H1 (cell line): ENCODE data around the gene ALG14.

ENCODE experiments used
- SP1 ChIP-seq: IDR thresholded peaks from 2 replicates; pipeline ENCODE4 v1.6.1; 2011; ENCODE audit warnings: low read depth, low read length
- TEAD4 ChIP-seq: IDR thresholded peaks from 2 replicates; pipeline ENCODE4 v1.6.1; 2012; ENCODE audit warnings: low read depth, low read length, inconsistent platforms, mixed read lengths
- TF ChIP-seq, protein P1 (sequence below): IDR thresholded peaks from 2 replicates; pipeline ENCODE4 v1.6.1; 2012; ENCODE audit warnings: inconsistent platforms
- TF ChIP-seq, protein P2 (sequence below), 3 experiments: IDR thresholded peaks; 1 replicate in 2 of 3; 2 replicates in 1 of 3; pipeline versions ENCODE4 v1.5.1 to v1.6.1; 2011; ENCODE audit warnings: low read length in 3 of 3, mild to moderate bottlenecking in 3 of 3, inconsistent platforms in 2 of 3, low read depth in 1 of 3, moderate library complexity in 1 of 3; ENCODE audit not compliant: insufficient read depth in 1 of 3; ENCODE audit errors: control extremely low read depth in 1 of 3

DNA sequence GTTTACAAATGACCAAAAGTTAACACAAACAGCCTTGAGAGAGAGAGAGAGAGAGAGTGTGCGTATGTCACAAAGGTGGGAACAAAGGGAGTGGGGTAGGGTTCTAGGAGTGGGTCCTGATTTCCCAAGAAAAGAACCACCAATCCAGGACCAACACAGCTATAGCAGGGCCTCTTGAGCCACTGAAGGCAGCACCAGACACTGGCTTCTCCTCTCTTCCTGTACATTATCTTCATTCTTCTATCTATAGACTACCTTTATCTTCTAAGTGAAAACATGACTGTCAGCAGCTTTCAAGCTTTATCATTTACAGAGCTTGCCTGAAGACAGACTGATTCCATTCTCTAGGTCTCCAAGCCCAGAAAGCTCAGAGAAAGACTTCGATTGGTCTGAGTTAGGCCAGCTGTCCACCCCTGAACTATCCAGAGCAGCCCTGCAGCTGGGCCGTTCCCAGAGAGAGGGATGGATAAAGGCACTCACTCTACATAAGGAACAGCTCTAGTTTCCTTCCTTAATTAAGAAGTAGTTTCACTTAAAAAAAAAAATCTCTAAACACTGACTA lies 11.2 kb downstream of the ALG14 start:
- TF ChIP-seq, protein P1, sequence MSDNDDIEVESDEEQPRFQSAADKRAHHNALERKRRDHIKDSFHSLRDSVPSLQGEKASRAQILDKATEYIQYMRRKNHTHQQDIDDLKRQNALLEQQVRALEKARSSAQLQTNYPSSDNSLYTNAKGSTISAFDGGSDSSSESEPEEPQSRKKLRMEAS: no peak
- TF ChIP-seq TEAD4 (no peak), SP1 (no peak)
- TF ChIP-seq, protein P2, sequence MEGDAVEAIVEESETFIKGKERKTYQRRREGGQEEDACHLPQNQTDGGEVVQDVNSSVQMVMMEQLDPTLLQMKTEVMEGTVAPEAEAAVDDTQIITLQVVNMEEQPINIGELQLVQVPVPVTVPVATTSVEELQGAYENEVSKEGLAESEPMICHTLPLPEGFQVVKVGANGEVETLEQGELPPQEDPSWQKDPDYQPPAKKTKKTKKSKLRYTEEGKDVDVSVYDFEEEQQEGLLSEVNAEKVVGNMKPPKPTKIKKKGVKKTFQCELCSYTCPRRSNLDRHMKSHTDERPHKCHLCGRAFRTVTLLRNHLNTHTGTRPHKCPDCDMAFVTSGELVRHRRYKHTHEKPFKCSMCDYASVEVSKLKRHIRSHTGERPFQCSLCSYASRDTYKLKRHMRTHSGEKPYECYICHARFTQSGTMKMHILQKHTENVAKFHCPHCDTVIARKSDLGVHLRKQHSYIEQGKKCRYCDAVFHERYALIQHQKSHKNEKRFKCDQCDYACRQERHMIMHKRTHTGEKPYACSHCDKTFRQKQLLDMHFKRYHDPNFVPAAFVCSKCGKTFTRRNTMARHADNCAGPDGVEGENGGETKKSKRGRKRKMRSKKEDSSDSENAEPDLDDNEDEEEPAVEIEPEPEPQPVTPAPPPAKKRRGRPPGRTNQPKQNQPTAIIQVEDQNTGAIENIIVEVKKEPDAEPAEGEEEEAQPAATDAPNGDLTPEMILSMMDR (IDR thresholded peaks at IDR 0.05; ENCODE audit: control extremely low read depth in 1 of 3, insufficient read depth in 1 of 3, low read depth in 1 of 3, low read length in 3 of 3): no peak
